Occipital lobe (tissue), 2 donors: ENCODE results near the gene ARL6IP5. TPM values are rescaled to one million over a fixed set of nuclear protein-coding genes. Genes with fewer than 3 reads are reported as not detected.

Source experiments
- DNase-seq: peaks from one replicate; lab custom pipeline; 2025; lab: John Stamatoyannopoulos, UW
- total RNA-seq: library from RNA; depleted of rRNA; stranded (reverse); fragments of >200 nt; gene quantifications from one replicate; pipeline ENCODE4 v1.2.3, GENCODE V29; 2014

Gene ARL6IP5
- 63.5 TPM for total RNA-seq

GRCh38 chr3:69084326-69085167, at the start of gene ARL6IP5:
TSS of gene ARL6IP5 (plus strand) at chr3:69084937. CDS start at chr3:69085048, 111 bp downstream.
- DNase-seq: peak; percentile 93

- no peak for DNase-seq
Observed at GRCh38 chr3:69044608-69045007, 40.1 kb upstream of the ARL6IP5 start.

GRCh38 chr3:69048990-69049389, 35.7 kb upstream of the ARL6IP5 start:
- DNase-seq: no peak

GRCh38 chr3:69051756-69052471, 32.8 kb upstream of the ARL6IP5 start, which contains the start of gene TMF1:
TSS of gene TMF1 (minus strand) at chr3:69052333. CDS start at chr3:69052086, 247 bp downstream.
- DNase-seq: no peak

- no peak for DNase-seq
Observed at GRCh38 chr3:69052472-69052898, 32.3 kb upstream of the ARL6IP5 start.

- no peak for DNase-seq
Observed at GRCh38 chr3:69058180-69058946, 26.4 kb upstream of the ARL6IP5 start.

- no peak for DNase-seq
Observed at GRCh38 chr3:69058947-69059224, 25.9 kb upstream of the ARL6IP5 start.

- no peak for DNase-seq
Observed at GRCh38 chr3:69059688-69060087, 25.0 kb upstream of the ARL6IP5 start.

GRCh38 chr3:69063636-69064035, 21.1 kb upstream of the ARL6IP5 start:
- DNase-seq: no peak

GRCh38 chr3:69065318-69065964, 19.3 kb upstream of the ARL6IP5 start:
- DNase-seq: no peak

GRCh38 chr3:69066121-69066520, 18.6 kb upstream of the ARL6IP5 start:
- DNase-seq: no peak

GRCh38 chr3:69072928-69073327, 11.8 kb upstream of the ARL6IP5 start:
- no peak for DNase-seq

- no peak for DNase-seq
Observed at GRCh38 chr3:69079269-69080159, 5.2 kb upstream of the ARL6IP5 start.

GRCh38 chr3:69080233-69080920, 4.4 kb upstream of the ARL6IP5 start, which contains the start of gene UBA3:
TSS of gene UBA3 (minus strand) at chr3:69080365. CDS start at chr3:69080353, 12 bp downstream.
- peak; percentile 93 for DNase-seq

- DNase-seq: no peak
Observed at GRCh38 chr3:69081583-69082262, 3.0 kb upstream of the ARL6IP5 start.

- DNase-seq: no peak
Observed at GRCh38 chr3:69082361-69082760, 2.4 kb upstream of the ARL6IP5 start.

GRCh38 chr3:69082805-69083204, 1.9 kb upstream of the ARL6IP5 start:
- no peak for DNase-seq

GRCh38 chr3:69085168-69085832, 563 bp downstream of the ARL6IP5 start:
- DNase-seq: peak; percentile 23
